Kidney tubule cell (primary cell): ENCODE results near the gene TUBA4A.
A peak's percentile ranks its signal among the peaks of the same experiment; 100 is the strongest.

Source experiments
- DNase-seq: peaks from one replicate; pipeline ENCODE4 v3.0.0-alpha.2; 2018; ENCODE audit warnings: low spot score

TUBA4A gene

GRCh38 chr2:219234331-219234730, 19.4 kb downstream of the TUBA4A start:
- DNase-seq: no peak

- DNase-seq: peak; percentile 84
Observed at GRCh38 chr2:219230059-219230540, 23.6 kb downstream of the TUBA4A start.

GRCh38 chr2:219229305-219230058, 24.2 kb downstream of the TUBA4A start, which contains the start of the genes ANKZF1 and ATG9A:
ANKZF1 (plus strand) TSS chr2:219229806; CDS start chr2:219230258, 452 bp downstream.
ATG9A (minus strand) TSS chr2:219229636; CDS start chr2:219228024, 1,612 bp downstream.
- peak; percentile 99 for DNase-seq

- DNase-seq: no peak
Observed at GRCh38 chr2:219228911-219229304, 24.8 kb downstream of the TUBA4A start.

GRCh38 chr2:219228041-219228910, 25.4 kb downstream of the TUBA4A start:
- DNase-seq: no peak

GRCh38 chr2:219225350-219225749, 28.4 kb downstream of the TUBA4A start:
- DNase-seq: no peak

GRCh38 chr2:219223831-219224610, 29.7 kb downstream of the TUBA4A start:
- no peak for DNase-seq

- DNase-seq: no peak
Observed at GRCh38 chr2:219221957-219222518, 31.7 kb downstream of the TUBA4A start.

- no peak for DNase-seq
Observed at GRCh38 chr2:219220652-219221402, 32.9 kb downstream of the TUBA4A start.

- no peak for DNase-seq
Observed at GRCh38 chr2:219219784-219220532, 33.8 kb downstream of the TUBA4A start.

GRCh38 chr2:219218732-219219701, 34.7 kb downstream of the TUBA4A start, which contains the start of gene ABCB6:
ABCB6 (minus strand) TSS chr2:219218958; CDS start chr2:219218673, 285 bp downstream.
- peak; percentile 84 for DNase-seq

GRCh38 chr2:219218217-219218731, 35.4 kb downstream of the TUBA4A start:
- peak; percentile 75 for DNase-seq

- DNase-seq: no peak
Observed at GRCh38 chr2:219216535-219216915, 37.2 kb downstream of the TUBA4A start.

- DNase-seq: peak; percentile 37
Observed at GRCh38 chr2:219215871-219216534, 37.7 kb downstream of the TUBA4A start.

GRCh38 chr2:219214786-219215185, 38.9 kb downstream of the TUBA4A start:
- DNase-seq: no peak

GRCh38 chr2:219214141-219214540, 39.6 kb downstream of the TUBA4A start:
- no peak for DNase-seq

- DNase-seq: no peak
Observed at GRCh38 chr2:219213486-219214071, 40.1 kb downstream of the TUBA4A start.

GRCh38 chr2:219213026-219213415, 40.7 kb downstream of the TUBA4A start:
- DNase-seq: no peak
